Neural cell (in vitro differentiated cells): Measurements from ENCODE around the gene RAB44. TPM values are rescaled to one million over a fixed set of nuclear protein-coding genes. Genes with fewer than 3 reads are reported as not detected.

Experiments used
- H2AFZ ChIP-seq: fragments of 200-600, 300-800 bp; sonication (generic), shearing (Covaris generic); 2 replicates; pipeline ENCODE4 v1.6.0; 2014; ENCODE audit warnings: low read depth, mild to moderate bottlenecking, antibody characterized with exemption, low read length, moderate library complexity
- H3F3A ChIP-seq: fragments of 200-600 bp; shearing (Covaris generic); 2 replicates; pipeline ENCODE4 v1.6.1; 2016; ENCODE audit warnings: mild to moderate bottlenecking, moderate library complexity, mixed read lengths, antibody characterized with exemption, low read length; ENCODE audit not compliant: insufficient read depth, poor library complexity, severe bottlenecking
- H3K27ac ChIP-seq: fragments of 200-600, 300-800 bp; sonication (generic), shearing (Covaris generic); 2 replicates; pipeline ENCODE4 v1.5.1; 2014; ENCODE audit warnings: mild to moderate bottlenecking, low read length, moderate library complexity
- H3K27me3 ChIP-seq: fragments of 300-800, 200-600 bp; sonication (generic), shearing (Covaris generic); 2 replicates; pipeline ENCODE4 v1.6.0; 2014; ENCODE audit warnings: mild to moderate bottlenecking, low read depth, low read length, moderate library complexity; ENCODE audit not compliant: insufficient read depth
- H3K36me3 ChIP-seq: fragments of 300-800, 200-600 bp; sonication (generic), shearing (Covaris generic); 2 replicates; pipeline ENCODE4 v1.5.1; 2014; ENCODE audit warnings: mild to moderate bottlenecking, antibody characterized with exemption, low read length, moderate library complexity; ENCODE audit not compliant: insufficient read depth
- H3K4me2 ChIP-seq: fragments of 300-800, 200-600 bp; sonication (generic), shearing (Covaris generic); 2 replicates; pipeline ENCODE4 v1.6.0; 2014; ENCODE audit warnings: mild to moderate bottlenecking, low read length
- H3K4me3 ChIP-seq: fragments of 300-800, 200-600 bp; sonication (generic), shearing (Covaris generic); 2 replicates; pipeline ENCODE4 v1.5.1; 2014; ENCODE audit warnings: mild to moderate bottlenecking, low read length, moderate library complexity
- H3K79me2 ChIP-seq: fragments of 200-600 bp; shearing (Covaris generic); replicated peaks from 2 replicates; pipeline ENCODE4 v1.6.0; 2014; ENCODE audit warnings: mild to moderate bottlenecking, low read length, moderate library complexity; ENCODE audit not compliant: insufficient read depth
- H3K9ac ChIP-seq: fragments of 300-800, 200-600 bp; sonication (generic), shearing (Covaris generic); 2 replicates; pipeline ENCODE4 v1.6.1; 2016; ENCODE audit warnings: mild to moderate bottlenecking, low read length, mixed read lengths
- H3K9me2 ChIP-seq: fragments of 200-600 bp; shearing (Covaris generic); 2 replicates; pipeline ENCODE4 v1.6.1; 2016; ENCODE audit warnings: mild to moderate bottlenecking, low read length, mixed read lengths; ENCODE audit not compliant: insufficient read depth
- H3K9me3 ChIP-seq: fragments of 200-600, 300-800 bp; sonication (generic), shearing (Covaris generic); 2 replicates; pipeline ENCODE4 v1.6.1; 2016; ENCODE audit warnings: mild to moderate bottlenecking, mixed run types, low read length, moderate library complexity, mixed read lengths
- H4K20me1 ChIP-seq: fragments of 200-600 bp; shearing (Covaris generic); 2 replicates; pipeline ENCODE4 v1.6.1; 2016; ENCODE audit warnings: mild to moderate bottlenecking, mixed run types; ENCODE audit not compliant: insufficient read depth
- EP300 ChIP-seq: fragments of 450-650 bp; conservative IDR thresholded peaks from 2 replicates; pipeline ENCODE4 v1.6.1; 2014; ENCODE audit warnings: antibody characterized with exemption, mild to moderate bottlenecking, moderate library complexity; ENCODE audit not compliant: poor library complexity, severe bottlenecking
- EZH2 ChIP-seq: fragments of 200-600, 300-800 bp; shearing (Covaris generic), sonication (generic); IDR thresholded peaks from 2 replicates; pipeline ENCODE4 v1.6.1; 2014; ENCODE audit warnings: antibody characterized with exemption, low read length, borderline replicate concordance, mild to moderate bottlenecking; ENCODE audit not compliant: insufficient read depth, poor library complexity, severe bottlenecking
- MXI1 ChIP-seq: fragments of 450-650 bp; conservative IDR thresholded peaks from 2 replicates; pipeline ENCODE4 v1.6.1; 2014; ENCODE audit warnings: antibody characterized with exemption, mild to moderate bottlenecking; ENCODE audit not compliant: poor library complexity, severe bottlenecking
- POLR2AphosphoS5 ChIP-seq: IDR thresholded peaks from 2 replicates; pipeline ENCODE4 v1.6.1; 2012
- RAD21 ChIP-seq: fragments of 450-650 bp; conservative IDR thresholded peaks from 2 replicates; pipeline ENCODE4 v1.6.1; 2014; ENCODE audit warnings: antibody characterized with exemption, mild to moderate bottlenecking, moderate library complexity
- REST ChIP-seq: IDR thresholded peaks from 2 replicates; pipeline ENCODE4 v1.6.1; 2012; ENCODE audit warnings: borderline replicate concordance
- SMC3 ChIP-seq: fragments of 450-650 bp; conservative IDR thresholded peaks from 2 replicates; pipeline ENCODE4 v1.6.1; 2014; ENCODE audit warnings: antibody characterized with exemption, mild to moderate bottlenecking, moderate library complexity; ENCODE audit not compliant: poor library complexity
- TAF1 ChIP-seq: IDR thresholded peaks from 2 replicates; pipeline ENCODE4 v1.6.1; 2012; ENCODE audit warnings: low read depth
- polyA plus RNA-seq: library from polyadenylated mRNA; depleted of rRNA; stranded (reverse); fragments of >200 nt; gene quantifications from 2 replicates; pipeline ENCODE4 v1.2.3, GENCODE V29; 2014
- TF ChIP-seq, protein P1 (sequence below): fragments of 450-650 bp; IDR thresholded peaks from 2 replicates; pipeline ENCODE4 v1.5.1; 2014; ENCODE audit warnings: antibody characterized with exemption, mild to moderate bottlenecking, moderate library complexity; ENCODE audit not compliant: poor library complexity, severe bottlenecking

RAB44 gene
- polyA plus RNA-seq, 1 donor from 2014 or later = not detected

DNA sequence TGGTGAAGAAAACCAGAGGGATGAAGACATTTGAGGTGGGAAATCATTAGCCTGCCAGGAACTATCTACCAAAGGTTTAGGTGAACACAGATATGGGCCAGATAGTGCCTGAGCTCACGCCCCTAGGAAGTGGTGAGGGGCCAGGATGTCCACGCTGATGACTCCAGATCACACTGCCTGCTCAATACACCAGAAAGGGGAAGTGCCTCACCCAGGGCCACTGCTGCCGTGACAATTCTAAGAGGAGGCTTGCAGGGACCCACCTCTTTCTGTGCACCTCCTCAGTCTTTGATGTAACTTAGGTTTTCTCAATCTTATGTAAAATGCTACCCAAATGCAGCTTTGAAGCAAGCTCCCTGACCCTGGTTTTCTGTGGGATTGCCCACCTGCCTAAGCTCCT lies 5.4 kb upstream of the RAB44 start:
- H3K9me3 ChIP-seq = no peaks in the 10 kb centered on the region
- no peaks in the 10 kb centered on the region for H3K9me2 ChIP-seq
- H3F3A ChIP-seq = no peaks in the 10 kb centered on the region
- no peak overlapping the region for H3K27ac ChIP-seq
- TF ChIP-seq TAF1 = no peak
- no peak for TF ChIP-seq SMC3
- H3K79me2 ChIP-seq = no peaks in the 10 kb centered on the region
- no peak overlapping the region for H3K4me3 ChIP-seq
- no peaks in the 10 kb centered on the region for H3K36me3 ChIP-seq
- H3K27me3 ChIP-seq = no peaks in the 10 kb centered on the region
- no peak overlapping the region for H3K4me2 ChIP-seq
- H2AFZ ChIP-seq = no peak overlapping the region
- no peaks in the 10 kb centered on the region for H4K20me1 ChIP-seq
- H3K9ac ChIP-seq = no peak overlapping the region

DNA sequence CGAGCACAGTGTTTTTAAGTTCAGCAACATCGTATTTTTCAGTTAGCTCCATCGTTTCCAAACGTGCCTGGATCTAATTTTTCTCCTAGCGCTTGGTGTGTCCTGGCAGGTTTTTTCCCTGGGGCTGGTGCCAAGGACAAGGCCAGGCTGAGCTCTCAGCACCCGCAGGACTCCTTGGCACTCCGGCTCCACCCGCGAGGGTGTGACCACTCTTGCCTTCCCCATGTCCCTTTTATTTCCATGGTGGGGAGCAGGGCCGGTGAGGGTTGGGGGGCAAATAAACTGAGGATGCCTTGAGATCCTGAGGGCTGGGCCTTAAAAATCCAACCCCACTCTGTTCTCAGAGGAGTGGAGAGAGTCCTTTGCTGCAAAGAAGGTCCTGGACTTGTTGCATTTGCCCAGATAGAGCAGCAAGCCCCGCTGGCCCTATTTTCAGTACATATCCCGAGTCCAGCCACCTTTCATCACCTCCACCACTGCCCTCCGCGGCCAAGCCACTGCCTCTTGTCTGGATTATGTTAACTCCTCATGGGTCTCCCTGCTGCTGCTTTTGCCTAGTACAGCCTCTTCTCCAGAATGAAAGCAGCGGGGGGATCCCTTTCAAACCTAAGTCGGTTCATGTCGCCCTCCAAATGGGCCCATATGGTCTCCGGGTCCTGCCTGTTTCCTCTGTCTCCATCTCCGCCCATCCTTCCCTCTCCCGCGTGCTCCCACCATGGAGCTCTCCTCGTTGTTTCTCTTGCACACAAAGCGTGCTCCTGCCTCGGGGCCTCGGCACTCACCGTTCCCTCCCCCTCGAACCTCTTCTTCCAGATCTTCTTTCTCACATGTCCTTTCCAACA lies 4.5 kb upstream of the RAB44 start:
- Histone ChIP-seq H2AFZ (no peak overlapping the region), H3K36me3 (no peaks in the 10 kb centered on the region), H3K9me2 (no peaks in the 10 kb centered on the region), H3K27me3 (no peaks in the 10 kb centered on the region), H3K79me2 (no peaks in the 10 kb centered on the region), H3K9me3 (no peaks in the 10 kb centered on the region), H3K9ac (no peak overlapping the region), H3K4me3 (no peak overlapping the region), H3F3A (no peaks in the 10 kb centered on the region), H3K27ac (no peak overlapping the region), H4K20me1 (no peaks in the 10 kb centered on the region), H3K4me2 (no peak overlapping the region)
- no peak for TF ChIP-seq EZH2
- no peak for TF ChIP-seq EP300
- TF ChIP-seq REST = no peak
- TF ChIP-seq SMC3 = no peak
- no peak for TF ChIP-seq RAD21
- no peak for TF ChIP-seq MXI1
- no peak for TF ChIP-seq TAF1
- no peak for TF ChIP-seq POLR2AphosphoS5
- TF ChIP-seq, protein P1, sequence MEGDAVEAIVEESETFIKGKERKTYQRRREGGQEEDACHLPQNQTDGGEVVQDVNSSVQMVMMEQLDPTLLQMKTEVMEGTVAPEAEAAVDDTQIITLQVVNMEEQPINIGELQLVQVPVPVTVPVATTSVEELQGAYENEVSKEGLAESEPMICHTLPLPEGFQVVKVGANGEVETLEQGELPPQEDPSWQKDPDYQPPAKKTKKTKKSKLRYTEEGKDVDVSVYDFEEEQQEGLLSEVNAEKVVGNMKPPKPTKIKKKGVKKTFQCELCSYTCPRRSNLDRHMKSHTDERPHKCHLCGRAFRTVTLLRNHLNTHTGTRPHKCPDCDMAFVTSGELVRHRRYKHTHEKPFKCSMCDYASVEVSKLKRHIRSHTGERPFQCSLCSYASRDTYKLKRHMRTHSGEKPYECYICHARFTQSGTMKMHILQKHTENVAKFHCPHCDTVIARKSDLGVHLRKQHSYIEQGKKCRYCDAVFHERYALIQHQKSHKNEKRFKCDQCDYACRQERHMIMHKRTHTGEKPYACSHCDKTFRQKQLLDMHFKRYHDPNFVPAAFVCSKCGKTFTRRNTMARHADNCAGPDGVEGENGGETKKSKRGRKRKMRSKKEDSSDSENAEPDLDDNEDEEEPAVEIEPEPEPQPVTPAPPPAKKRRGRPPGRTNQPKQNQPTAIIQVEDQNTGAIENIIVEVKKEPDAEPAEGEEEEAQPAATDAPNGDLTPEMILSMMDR = no peak
